GM12874 (cell line): ENCODE results near the gene GTF3C5.

Experiments used
- CTCF ChIP-seq: IDR thresholded peaks from 2 replicates; pipeline ENCODE4 v1.5.1; 2011; ENCODE audit warnings: low read depth, mild to moderate bottlenecking, control low read depth, low read length, moderate library complexity; ENCODE audit not compliant: insufficient read depth

GTF3C5 gene

GRCh38 chr9:133063500-133064231 is 32.9 kb downstream of the GTF3C5 start:
- no peak for TF ChIP-seq CTCF

- no peak for TF ChIP-seq CTCF
Measured at GRCh38 chr9:133064241-133065069, 33.7 kb downstream of the GTF3C5 start.

GRCh38 chr9:133065070-133065388 is 34.2 kb downstream of the GTF3C5 start:
- no peak for TF ChIP-seq CTCF

GRCh38 chr9:133066181-133066983 is 35.6 kb downstream of the GTF3C5 start:
- TF ChIP-seq CTCF = no peak

- TF ChIP-seq CTCF = no peak
Measured at GRCh38 chr9:133067006-133067405, 36.2 kb downstream of the GTF3C5 start.

- no peak for TF ChIP-seq CTCF
Measured at GRCh38 chr9:133067813-133068212, 37.0 kb downstream of the GTF3C5 start.

- no peak for TF ChIP-seq CTCF
Measured at GRCh38 chr9:133071484-133072150, 40.8 kb downstream of the GTF3C5 start.
